GM12891 (cell line): ENCODE measurements around the gene ZNF253.
A peak's percentile ranks its signal among the peaks of the same experiment; 100 is the strongest.

Experiments used
- POLR2A ChIP-seq: IDR thresholded peaks from 2 replicates; pipeline ENCODE4 v1.6.1; 2011; ENCODE audit warnings: low read depth, low read length, control low read depth
- POLR2AphosphoS5 ChIP-seq: IDR thresholded peaks from 2 replicates; pipeline ENCODE4 v1.6.1; 2011; ENCODE audit warnings: low read depth, low read length, control low read depth
- SPI1 ChIP-seq: IDR thresholded peaks from 2 replicates; pipeline ENCODE4 v1.6.1; 2011; ENCODE audit warnings: low read depth, low read length, control low read depth

DNA sequence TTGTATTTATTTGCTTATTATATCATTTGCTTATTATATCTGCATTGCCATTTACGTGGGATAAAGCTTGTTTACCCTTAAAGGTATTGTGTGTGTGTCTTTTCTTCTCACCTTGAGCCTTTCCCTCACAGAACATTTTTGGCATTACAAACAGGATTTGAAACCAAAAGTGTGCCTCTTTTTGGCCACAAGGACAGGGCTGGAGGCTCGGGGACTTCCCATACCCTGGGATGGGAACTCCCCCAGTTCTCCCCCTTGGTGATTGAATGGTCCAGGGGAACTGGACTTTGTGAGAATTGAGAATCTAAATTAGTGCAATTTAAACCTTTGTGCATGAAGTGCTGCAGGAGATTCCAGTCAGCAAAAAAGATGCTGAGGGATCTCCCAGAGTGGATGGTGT is 41.8 kb upstream of the ZNF253 start:
- no peak for TF ChIP-seq POLR2A
- TF ChIP-seq POLR2AphosphoS5 = no peak
- TF ChIP-seq SPI1 = peak; percentile 85
